Endothelial cell of umbilical vein (primary cell): ENCODE results near the gene PPP1R9B. TPM values are rescaled to one million over a fixed set of nuclear protein-coding genes. Genes with fewer than 3 reads are reported as not detected.

ENCODE experiments used
- BruUV-seq: library from RNA; stranded (reverse); fragments of 400-500 nt; replicated peaks from 2 replicates; lab custom pipeline; 2021; lab: Mats Ljungman, UMichigan
- CTCF ChIA-PET: fragments of 300-600, 350-600 bp; sonication (Branson Sonifier 250); formaldehyde crosslinking; loops from one replicate; lab custom pipeline; 2021; ENCODE audit warnings: antibody characterized with exemption, inconsistent platforms; lab: Charles Lee
- POLR2A ChIA-PET: fragments of 300-600, 350-600 bp; sonication (Branson Sonifier 250); formaldehyde crosslinking; loops from one replicate; lab custom pipeline; 2021; ENCODE audit warnings: antibody characterized with exemption, inconsistent platforms; lab: Charles Lee
- DNase-seq: peaks from one replicate; pipeline ENCODE4 v3.0.0-alpha.2; 2011; ENCODE audit warnings: low read depth, low spot score
- FAIRE-seq: peaks from 2 replicates; lab custom pipeline; 2011; peaks lifted over from hg19 to GRCh38; lab: Jason Lieb, UNC
- H2AFZ ChIP-seq: 2 replicates; pipeline ENCODE4 v1.6.0; 2012; ENCODE audit warnings: low read depth, low read length, control low read depth, inconsistent platforms
- H3K27ac ChIP-seq: 2 replicates; pipeline ENCODE4 v1.5.1; 2011; ENCODE audit warnings: low read depth, mild to moderate bottlenecking, control low read depth, low read length, moderate library complexity; ENCODE audit not compliant: insufficient read depth
- H3K27me3 ChIP-seq, 2 experiments: 2 replicates each; pipeline versions ENCODE4 v1.6.0 to v1.6.1; 2011; ENCODE audit warnings: low read length in 2 of 2, mixed read lengths in 1 of 2; ENCODE audit not compliant: control insufficient read depth in 2 of 2, insufficient read depth in 2 of 2
- H3K36me3 ChIP-seq, 2 experiments: 2 replicates in 1 of 2; 3 replicates in 1 of 2; pipeline ENCODE4 v1.5.1; 2011; ENCODE audit warnings: low read length in 2 of 2, mild to moderate bottlenecking in 1 of 2, moderate library complexity in 1 of 2; ENCODE audit not compliant: control insufficient read depth in 2 of 2, insufficient read depth in 2 of 2; ENCODE audit errors: extremely low read depth in 1 of 2
- H3K4me1 ChIP-seq: 3 replicates; pipeline ENCODE4 v1.5.1; 2011; ENCODE audit warnings: mild to moderate bottlenecking, low read length; ENCODE audit not compliant: control insufficient read depth, insufficient read depth; ENCODE audit errors: extremely low read depth
- H3K4me2 ChIP-seq: 2 replicates; pipeline ENCODE4 v1.6.1; 2011; ENCODE audit warnings: low read length, control low read depth, mixed read lengths; ENCODE audit not compliant: insufficient read depth
- H3K4me3 ChIP-seq, 3 experiments: fragments of 200-600 bp in 1 of 3; sonication (generic), shearing (Covaris generic) in 1 of 3; replicated peaks in 1 of 3; 2 replicates each; pipeline ENCODE4 v1.5.1; 2011 to 2016; ENCODE audit warnings: control low read depth in 3 of 3, low read length in 3 of 3, mild to moderate bottlenecking in 2 of 3, inconsistent platforms in 1 of 3, low read depth in 1 of 3, moderate library complexity in 1 of 3; ENCODE audit not compliant: insufficient read depth in 1 of 3
- H3K79me2 ChIP-seq: 2 replicates; pipeline ENCODE4 v1.6.0; 2012; ENCODE audit warnings: low read length, inconsistent platforms; ENCODE audit not compliant: control insufficient read depth, insufficient read depth
- H3K9ac ChIP-seq: replicated peaks from 2 replicates; pipeline ENCODE3; 2011; ENCODE audit warnings: low read length, control low read depth; ENCODE audit not compliant: insufficient read depth; ENCODE audit errors: extremely low read depth
- H3K9me1 ChIP-seq: replicated peaks from 3 replicates; pipeline ENCODE4 v1.6.0; 2011; ENCODE audit warnings: mild to moderate bottlenecking, low read length; ENCODE audit not compliant: control insufficient read depth, insufficient read depth; ENCODE audit errors: extremely low read depth
- H3K9me3 ChIP-seq: replicated peaks from 2 replicates; pipeline ENCODE4 v1.5.1; 2012; ENCODE audit warnings: low read length, inconsistent platforms; ENCODE audit not compliant: control insufficient read depth, insufficient read depth
- H4K20me1 ChIP-seq: replicated peaks from 2 replicates; pipeline ENCODE3; 2011; ENCODE audit warnings: mild to moderate bottlenecking, low read length; ENCODE audit not compliant: control insufficient read depth, insufficient read depth; ENCODE audit errors: extremely low read depth
- EZH2 ChIP-seq: IDR thresholded peaks from 2 replicates; pipeline ENCODE4 v1.6.1; 2012; ENCODE audit warnings: borderline replicate concordance, low read depth, mild to moderate bottlenecking, moderate library complexity, low read length, inconsistent platforms; ENCODE audit not compliant: severe bottlenecking
- FOS ChIP-seq: IDR thresholded peaks from 2 replicates; pipeline ENCODE4 v1.6.1; 2011; ENCODE audit warnings: mild to moderate bottlenecking, low read length, moderate library complexity, borderline replicate concordance; ENCODE audit not compliant: insufficient read depth
- GATA2 ChIP-seq: IDR thresholded peaks from 2 replicates; pipeline ENCODE4 v1.7.0; 2011; ENCODE audit warnings: low read depth, mild to moderate bottlenecking, moderate library complexity, mixed read lengths, low read length; ENCODE audit not compliant: insufficient read length, insufficient read depth
- JUN ChIP-seq: IDR thresholded peaks from 2 replicates; pipeline ENCODE4 v1.6.1; 2011; ENCODE audit warnings: borderline replicate concordance, low read depth; ENCODE audit not compliant: insufficient read length, insufficient read depth
- MYC ChIP-seq: IDR thresholded peaks from one replicate; pipeline ENCODE4 v1.6.1; 2011; ENCODE audit warnings: mild to moderate bottlenecking, low read depth, low read length
- POLR2AphosphoS5 ChIP-seq: IDR thresholded peaks from 2 replicates; pipeline ENCODE4 v1.6.1; 2012; ENCODE audit warnings: low read depth, mild to moderate bottlenecking, control low read depth, low read length, moderate library complexity; ENCODE audit not compliant: insufficient read depth
- dilution Hi-C: fragments of 300-500 bp; cut with MboI; formaldehyde crosslinking; loops from one replicate; pipeline ENCODE4 v1.15.0; 2019; ENCODE audit warnings: low sequenced_read_pairs; ENCODE audit not compliant: extremely low pct_ligation_motif_present
- intact Hi-C: fragments of 100-400 bp; cut with micrococcal nuclease; formaldehyde crosslinking; loops from one replicate; pipeline ENCODE4 v1.10.0; 2022
- polyA plus RNA-seq, 4 experiments: library from polyadenylated mRNA; depleted of rRNA in 3 of 4; stranded (reverse) in 3 of 4; unstranded in 1 of 4; fragments of >200 nt; gene quantifications; 2 replicates each; pipeline versions ENCODE4 v1.2.1 to v1.2.3, GENCODE V29; 2011 to 2012; ENCODE audit warnings: missing spikeins in 1 of 4
- total RNA-seq: library from RNA; stranded (reverse); gene quantifications from 2 replicates; pipeline ENCODE4 v1.2.3, GENCODE V29; 2021
- TF ChIP-seq, protein P1 (sequence below), 2 donors: IDR thresholded peaks; 1 replicate in 1 of 2; 2 replicates in 1 of 2; pipeline ENCODE4 v1.5.1; 2011; ENCODE audit warnings: low read length in 2 of 2, mild to moderate bottlenecking in 2 of 2, moderate library complexity in 2 of 2, control low read depth in 1 of 2, inconsistent platforms in 1 of 2, low read depth in 1 of 2; ENCODE audit not compliant: insufficient read depth in 1 of 2; ENCODE audit errors: extremely low read depth in 1 of 2

Gene PPP1R9B
- total and polyA plus RNA-seq, 2 donors (not counting 3 experiments of a cell fraction or from before 2014, with no cell fraction given) = 20.1 to 60.2 TPM

DNA sequence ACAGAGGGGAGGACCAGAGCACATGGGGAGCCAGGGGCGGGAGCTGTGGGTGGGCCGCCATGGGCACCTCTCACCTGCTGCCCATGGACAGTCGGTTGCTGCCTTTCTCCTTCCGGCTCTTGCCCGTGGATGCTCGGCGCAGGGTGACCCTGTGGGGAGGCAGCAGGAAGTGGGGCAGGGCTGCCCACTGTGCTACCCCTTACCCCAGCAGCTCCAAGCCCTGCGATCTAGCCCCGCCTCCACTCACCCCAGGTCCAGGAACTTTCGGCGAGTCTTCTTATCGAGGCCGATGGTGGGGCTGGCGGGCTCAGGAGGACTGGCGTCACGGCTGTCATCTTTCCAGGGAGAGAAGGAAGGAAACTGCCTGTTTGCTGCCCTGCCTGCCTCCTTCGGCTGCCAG, 34.7 kb downstream of the PPP1R9B start:
- H3K4me2 ChIP-seq = no peak overlapping the region
- H3K4me3 ChIP-seq = no peak overlapping the region
- H2AFZ ChIP-seq = no peak overlapping the region
- FAIRE-seq (no peak), DNase-seq (no peak)
- no peaks in the 10 kb centered on the region for H3K79me2 ChIP-seq
- peaks cover 0 to 4% of the 10 kb centered on the region in 2 experiments for H3K36me3 ChIP-seq
- no peaks in the 10 kb centered on the region for H3K9me1 ChIP-seq
- BruUV-seq = no TSS peak
- POLR2A ChIA-PET = no interaction called here
- H3K9me3 ChIP-seq = no peaks in the 10 kb centered on the region
- H3K27ac ChIP-seq = no peak overlapping the region
- CTCF ChIA-PET = interaction anchor here (1.1 to 4.6 kb wide), 13 partner anchors 8 to 84 kb away, joined by 5 to 57 read pairs (median 12); partner anchors contain the start of gene PDK2
- dilution Hi-C loops (no loop called here), intact Hi-C loops (loop anchor here (1.0 to 10.0 kb wide), 3 partner anchors 46 to 149 kb away; no protein-coding TSS in a partner anchor)
- no peaks in the 10 kb centered on the region for H4K20me1 ChIP-seq
- TF ChIP-seq JUN (no peak), GATA2 (no peak), EZH2 (no peak), FOS (no peak), MYC (no peak)
- H3K9ac ChIP-seq = no peak overlapping the region
- no peaks in the 10 kb centered on the region for H3K4me1 ChIP-seq
- H3K27me3 ChIP-seq = no peaks in the 10 kb centered on the region

DNA sequence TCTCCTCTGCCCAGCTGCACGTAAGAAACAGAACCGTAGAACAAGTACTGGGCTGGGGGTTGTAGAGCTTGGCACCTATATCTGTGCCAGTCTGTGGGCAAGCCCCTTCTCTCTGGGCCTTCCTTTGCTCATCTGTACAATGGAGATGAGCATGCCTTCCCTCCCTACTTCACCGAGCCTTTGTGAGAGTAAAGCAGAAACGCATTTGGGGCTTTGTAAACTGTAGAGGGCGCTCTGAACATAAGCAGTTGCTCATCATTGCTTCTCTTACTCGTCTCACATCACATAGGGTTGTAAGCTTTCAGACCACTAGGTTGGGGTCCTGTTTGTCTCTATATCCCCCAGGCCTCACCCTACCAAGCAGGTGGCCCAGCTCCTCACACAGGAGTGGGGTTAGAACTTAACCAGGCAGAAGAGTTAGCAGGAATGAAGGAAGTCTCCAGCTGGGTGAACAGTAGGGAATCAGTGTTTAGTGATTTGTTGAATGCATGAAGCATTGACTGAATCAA, 35.6 kb downstream of the PPP1R9B start:
- Histone ChIP-seq H4K20me1 (no peaks in the 10 kb centered on the region), H3K4me3 (no peak overlapping the region), H3K9me1 (no peaks in the 10 kb centered on the region), H3K4me2 (no peak overlapping the region), H3K79me2 (no peaks in the 10 kb centered on the region), H3K9me3 (no peaks in the 10 kb centered on the region), H3K27me3 (no peaks in the 10 kb centered on the region), H3K36me3 (peaks cover 0 to 4% of the 10 kb centered on the region in 2 experiments), H2AFZ (no peak overlapping the region), H3K27ac (no peak overlapping the region), H3K4me1 (no peaks in the 10 kb centered on the region), H3K9ac (no peak overlapping the region)
- ChIA-PET POLR2A (no interaction called here), CTCF (interaction anchor here (0.7 to 4.6 kb wide), 26 partner anchors 9 to 184 kb away, joined by 3 to 57 read pairs (median 5); partner anchors contain the start of gene PDK2)
- dilution Hi-C loops (no loop called here), intact Hi-C loops (loop anchor here (1.0 to 10.0 kb wide), 3 partner anchors 46 to 150 kb away; no protein-coding TSS in a partner anchor)
- FAIRE-seq = peak; percentile 83
- TF ChIP-seq, protein P1, sequence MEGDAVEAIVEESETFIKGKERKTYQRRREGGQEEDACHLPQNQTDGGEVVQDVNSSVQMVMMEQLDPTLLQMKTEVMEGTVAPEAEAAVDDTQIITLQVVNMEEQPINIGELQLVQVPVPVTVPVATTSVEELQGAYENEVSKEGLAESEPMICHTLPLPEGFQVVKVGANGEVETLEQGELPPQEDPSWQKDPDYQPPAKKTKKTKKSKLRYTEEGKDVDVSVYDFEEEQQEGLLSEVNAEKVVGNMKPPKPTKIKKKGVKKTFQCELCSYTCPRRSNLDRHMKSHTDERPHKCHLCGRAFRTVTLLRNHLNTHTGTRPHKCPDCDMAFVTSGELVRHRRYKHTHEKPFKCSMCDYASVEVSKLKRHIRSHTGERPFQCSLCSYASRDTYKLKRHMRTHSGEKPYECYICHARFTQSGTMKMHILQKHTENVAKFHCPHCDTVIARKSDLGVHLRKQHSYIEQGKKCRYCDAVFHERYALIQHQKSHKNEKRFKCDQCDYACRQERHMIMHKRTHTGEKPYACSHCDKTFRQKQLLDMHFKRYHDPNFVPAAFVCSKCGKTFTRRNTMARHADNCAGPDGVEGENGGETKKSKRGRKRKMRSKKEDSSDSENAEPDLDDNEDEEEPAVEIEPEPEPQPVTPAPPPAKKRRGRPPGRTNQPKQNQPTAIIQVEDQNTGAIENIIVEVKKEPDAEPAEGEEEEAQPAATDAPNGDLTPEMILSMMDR (IDR thresholded peaks at IDR 0.05; ENCODE audit: extremely low read depth in 1 of 2, insufficient read depth in 1 of 2, low read depth in 1 of 2, low read length in 2 of 2) = peak; percentile 74 to 81
- no peak for TF ChIP-seq EZH2
- no peak for TF ChIP-seq MYC
- no peak for TF ChIP-seq POLR2AphosphoS5
- TF ChIP-seq GATA2 = no peak
- no peak for TF ChIP-seq FOS
- TF ChIP-seq JUN = no peak
- BruUV-seq = no TSS peak
- peak; percentile 68 for DNase-seq
